ENCODE results near the gene GPM6B. TPM values are rescaled to one million over a fixed set of nuclear protein-coding genes. Genes with fewer than 3 reads are reported as not detected.

Gene GPM6B
- total RNA-seq, 1 donor from 2014 or later, result 18.6 TPM

DNA sequence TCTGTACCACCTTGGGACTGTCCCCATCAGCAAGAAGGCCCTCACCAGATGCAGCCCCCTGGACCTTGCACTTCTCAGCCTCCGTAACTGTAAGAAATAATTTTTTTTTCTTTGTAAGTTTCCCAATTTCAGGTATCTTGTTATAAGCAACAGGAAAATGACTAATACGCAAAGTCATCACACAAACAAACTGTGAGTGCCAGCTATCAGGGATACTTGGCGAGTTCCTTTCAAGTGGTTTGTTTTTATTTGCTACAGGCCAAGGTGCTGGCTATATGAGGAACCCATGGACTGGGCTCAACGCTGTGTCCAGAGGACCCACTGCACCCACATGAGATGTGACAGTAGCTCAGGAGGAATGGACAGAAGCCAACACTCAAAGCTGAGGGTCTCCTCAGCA lies 11.5 kb upstream of the GPM6B start:
- no peak overlapping the region for H3K4me3 ChIP-seq
- no peak for DNase-seq (ENCODE audit: low spot score in 2 of 2)
- no peaks in the 10 kb centered on the region for H3K27me3 ChIP-seq
- no peak overlapping the region for H3K27ac ChIP-seq
- no peaks in the 10 kb centered on the region for H3K36me3 ChIP-seq
- TF ChIP-seq CTCF (IDR thresholded peaks at IDR 0.05), result no peak
- intact Hi-C loops (cut with DNase I), result no loop called here
- no peaks in the 10 kb centered on the region for H3K9me3 ChIP-seq
- no peaks in the 10 kb centered on the region for H3K4me1 ChIP-seq

DNA sequence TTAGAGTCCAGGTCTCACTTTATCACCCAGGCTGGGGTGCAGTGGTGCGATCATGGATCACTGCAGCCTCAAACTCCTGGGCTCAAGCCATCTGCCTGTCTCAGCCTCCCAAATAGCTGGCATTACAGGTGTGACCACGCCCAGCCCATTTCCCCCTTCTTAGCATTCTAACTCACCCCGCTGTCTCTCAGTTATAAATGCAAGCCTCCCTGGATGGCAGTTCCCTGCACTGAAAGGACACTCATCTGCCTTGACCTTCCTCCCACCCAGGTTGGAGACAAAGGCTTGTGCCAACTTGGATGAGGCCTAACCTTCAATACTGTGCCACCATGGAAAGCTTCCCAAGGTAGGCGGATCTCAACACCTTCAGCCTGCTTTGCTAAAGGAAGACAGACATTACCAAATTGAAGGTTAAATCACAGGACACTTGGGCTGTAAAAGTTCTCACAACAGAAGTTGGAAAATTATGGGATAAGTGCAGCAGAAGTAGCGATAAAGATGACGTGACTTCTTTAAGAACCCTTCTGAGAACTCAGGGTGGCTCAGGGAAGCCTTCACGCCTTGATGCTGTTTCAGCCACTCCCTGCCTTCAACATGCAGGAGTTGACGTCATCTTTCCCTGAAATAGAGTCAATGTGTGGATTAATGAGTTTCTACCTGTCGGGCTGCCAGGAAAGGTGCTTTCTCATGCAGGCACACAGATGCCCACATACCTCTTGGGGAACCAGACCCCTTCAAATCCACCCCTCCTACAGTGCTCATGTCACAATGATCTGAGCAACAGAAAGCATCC lies 10.6 kb upstream of the GPM6B start:
- Histone ChIP-seq H3K4me1 (no peaks in the 10 kb centered on the region), H3K27ac (no peak overlapping the region), H3K36me3 (no peaks in the 10 kb centered on the region), H3K27me3 (no peaks in the 10 kb centered on the region), H3K9me3 (no peaks in the 10 kb centered on the region), H3K4me3 (no peak overlapping the region)
- intact Hi-C loops (cut with DNase I), result no loop called here
- no peak for DNase-seq (ENCODE audit: low spot score in 2 of 2)
- no peak for TF ChIP-seq CTCF (IDR thresholded peaks at IDR 0.05)

GRCh38 chrX:13826770-13827169 lies 9.9 kb upstream of the GPM6B start:
- intact Hi-C loops (cut with DNase I), result no loop called here
- Histone ChIP-seq H3K4me1 (no peaks in the 10 kb centered on the region), H3K27me3 (no peaks in the 10 kb centered on the region), H3K9me3 (no peaks in the 10 kb centered on the region), H3K36me3 (no peaks in the 10 kb centered on the region), H3K27ac (no peak overlapping the region), H3K4me3 (no peak overlapping the region)
- no peak for DNase-seq (ENCODE audit: low spot score in 2 of 2)
- no peak for TF ChIP-seq CTCF (IDR thresholded peaks at IDR 0.05)

- Histone ChIP-seq H3K36me3 (no peaks in the 10 kb centered on the region), H3K9me3 (no peaks in the 10 kb centered on the region), H3K4me1 (no peaks in the 10 kb centered on the region), H3K4me3 (no peak overlapping the region), H3K27ac (no peak overlapping the region), H3K27me3 (no peaks in the 10 kb centered on the region)
- intact Hi-C loops (cut with DNase I), result no loop called here
- no peak for TF ChIP-seq CTCF (IDR thresholded peaks at IDR 0.05)
- DNase-seq (ENCODE audit: low spot score in 2 of 2), result no peak
Observed at GRCh38 chrX:13825178-13825762, 8.4 kb upstream of the GPM6B start.

- intact Hi-C loops (cut with DNase I), result no loop called here
- Histone ChIP-seq H3K4me3 (no peak overlapping the region), H3K4me1 (no peaks in the 10 kb centered on the region), H3K36me3 (no peaks in the 10 kb centered on the region), H3K27ac (no peak overlapping the region), H3K27me3 (no peaks in the 10 kb centered on the region), H3K9me3 (no peaks in the 10 kb centered on the region)
- TF ChIP-seq CTCF (IDR thresholded peaks at IDR 0.05), result no peak
- DNase-seq (ENCODE audit: low spot score in 2 of 2), result no peak
Observed at GRCh38 chrX:13824746-13825145, 7.9 kb upstream of the GPM6B start.

Measured in ascending aorta (tissue), 2 donors.